HUDEP-2 (cell line): Measurements from ENCODE around the gene AMOTL2.

Source experiments
- DNase-seq, 76 experiments: peaks; one replicate each; lab custom pipeline; 2025; ENCODE audit not compliant: unreplicated experiment in 76 of 76; lab: John Stamatoyannopoulos, UW

Gene AMOTL2

DNA sequence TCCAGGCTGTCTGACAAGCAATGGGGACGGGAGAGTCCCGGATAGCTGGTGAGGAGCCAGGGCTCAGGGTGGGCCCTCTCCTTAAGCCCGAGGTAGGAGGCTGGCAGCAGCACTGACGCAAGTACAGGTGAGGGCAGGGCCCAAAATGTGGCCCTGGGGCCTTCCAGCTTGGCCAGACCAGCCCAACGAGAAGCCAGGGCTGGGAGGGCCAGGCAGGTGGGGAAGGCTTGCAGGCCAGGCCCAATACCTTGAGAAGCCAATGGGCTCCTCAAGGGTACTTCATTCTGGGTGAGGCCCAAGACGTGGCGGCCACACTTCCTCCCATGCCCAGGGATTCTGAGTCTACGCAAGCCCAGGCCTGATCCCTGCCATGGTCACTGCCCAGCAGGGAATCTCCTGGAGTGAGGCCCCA, 37.2 kb downstream of the AMOTL2 start:
- no peak for DNase-seq

DNA sequence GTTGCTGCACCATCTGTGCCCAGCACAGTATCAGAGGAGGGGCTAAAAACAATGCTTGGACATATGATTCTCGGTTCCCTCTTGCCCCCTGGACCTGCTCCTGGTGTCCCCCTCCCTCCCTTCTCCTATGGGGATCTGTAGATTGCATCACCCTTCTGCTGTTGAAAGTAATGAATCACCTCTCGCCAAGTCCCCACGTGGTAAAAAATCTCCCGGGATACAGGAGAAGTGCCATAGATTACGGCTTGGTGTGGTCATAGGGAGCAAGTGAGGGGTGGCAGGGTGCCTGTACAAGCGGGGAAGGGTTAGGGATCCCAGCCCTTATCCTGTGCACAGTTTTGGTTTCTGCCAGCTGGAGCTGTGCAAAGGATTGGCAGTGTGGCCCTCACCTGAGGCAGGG, 37.7 kb downstream of the AMOTL2 start:
- DNase-seq, result no peak

DNA sequence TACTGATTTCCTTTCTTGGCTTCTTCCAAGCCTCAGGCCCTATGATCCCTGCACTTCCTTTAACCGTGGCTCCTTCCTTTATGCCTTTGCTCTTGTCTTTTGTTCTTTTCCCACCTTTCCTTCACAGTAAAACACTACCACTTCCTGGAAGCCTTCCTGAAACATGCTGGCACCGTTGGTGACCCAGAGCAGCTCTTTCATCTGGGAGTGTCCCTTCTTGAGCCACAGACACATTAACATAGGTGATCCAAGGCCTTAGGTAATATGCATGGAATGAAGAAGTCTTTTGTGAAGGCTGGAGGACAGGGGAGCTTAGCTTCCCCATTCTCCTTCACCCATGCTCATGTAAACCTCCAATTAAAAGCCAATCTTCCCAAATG, 39.4 kb downstream of the AMOTL2 start:
- no peak for DNase-seq

DNA sequence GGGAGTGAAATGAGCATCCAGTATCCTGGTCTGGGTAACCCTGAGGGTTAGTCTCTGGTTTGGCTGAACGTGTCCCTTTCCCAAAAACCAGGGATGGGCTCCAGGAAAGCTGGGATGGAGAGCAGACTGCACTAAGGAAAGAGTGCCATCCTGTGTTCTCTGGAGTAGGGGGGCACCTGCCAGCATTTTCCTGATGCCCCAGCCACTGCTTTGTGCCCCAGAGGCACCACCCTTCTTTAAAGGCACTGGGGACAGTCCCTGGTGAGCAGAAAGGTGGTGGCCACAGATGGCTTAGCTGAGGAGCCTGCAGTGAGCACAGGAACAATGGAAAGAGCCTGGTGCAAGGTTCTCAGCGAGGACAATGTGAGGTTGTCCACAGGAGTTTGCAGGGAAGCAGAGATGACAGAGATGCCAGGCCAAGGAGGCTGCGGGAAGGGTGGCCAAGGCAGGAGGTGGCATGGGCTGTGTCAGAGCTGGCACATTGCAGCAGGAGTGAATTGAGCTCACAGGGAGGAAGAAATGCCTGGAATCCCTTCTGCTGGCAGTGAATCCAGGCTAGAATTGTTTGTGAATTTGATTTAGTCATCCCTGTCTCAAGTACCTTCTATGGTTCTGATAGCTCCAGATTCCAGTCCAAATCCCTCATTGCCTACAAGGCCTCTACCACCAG, 39.9 kb downstream of the AMOTL2 start:
- DNase-seq, result no peak

DNA sequence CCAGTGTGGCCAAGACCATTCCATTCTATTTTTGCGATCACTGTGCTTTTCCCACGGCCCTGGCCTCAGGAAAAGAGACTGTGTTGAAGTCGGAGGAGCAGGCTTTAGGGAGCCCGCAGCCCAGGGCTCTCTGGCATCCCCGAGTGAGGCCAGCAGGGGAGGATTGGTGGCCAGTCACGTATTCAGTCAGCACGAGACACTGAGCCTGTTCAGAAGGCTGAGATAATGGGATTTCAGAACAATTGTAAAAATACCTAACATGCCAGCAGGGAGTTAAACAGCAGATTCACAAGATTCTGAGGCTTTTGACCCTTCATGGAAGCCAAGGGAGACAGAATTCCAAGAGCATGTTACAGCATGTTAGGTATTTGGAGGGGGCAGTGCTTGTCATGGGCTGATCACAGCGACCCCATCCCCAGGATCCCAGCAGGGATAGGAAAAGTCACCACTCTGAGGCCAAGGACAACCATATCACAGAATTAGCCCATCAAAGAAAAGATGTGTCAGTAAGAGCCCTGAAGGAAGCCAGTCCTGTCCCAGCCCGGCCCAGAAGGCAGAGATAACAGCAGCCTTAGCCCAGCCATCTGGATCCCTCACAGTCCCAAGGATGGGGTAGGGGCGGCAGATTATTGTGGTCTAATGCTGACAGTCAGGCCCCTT, 40.6 kb downstream of the AMOTL2 start:
- DNase-seq, result no peak

DNA sequence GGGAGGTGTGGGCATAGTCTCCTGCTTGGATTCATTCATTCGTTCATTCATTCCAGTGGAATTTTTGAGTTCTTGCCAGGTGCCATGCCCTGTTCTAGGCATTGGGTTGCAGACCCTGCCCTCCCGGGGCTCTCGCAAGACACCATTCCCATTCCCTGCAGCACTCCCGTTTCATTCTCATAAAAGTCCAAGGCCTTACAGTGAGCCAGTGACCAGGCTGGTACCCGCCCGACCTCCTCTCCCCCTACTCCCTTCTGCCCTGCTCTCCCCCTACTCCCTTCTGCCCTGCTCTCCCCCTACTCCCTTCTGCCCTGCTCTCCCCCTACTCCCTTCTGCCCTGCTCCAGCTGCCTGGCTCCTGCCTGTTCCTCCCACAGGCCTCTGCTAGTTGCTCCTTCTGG, 41.9 kb downstream of the AMOTL2 start:
- DNase-seq, result no peak

DNA sequence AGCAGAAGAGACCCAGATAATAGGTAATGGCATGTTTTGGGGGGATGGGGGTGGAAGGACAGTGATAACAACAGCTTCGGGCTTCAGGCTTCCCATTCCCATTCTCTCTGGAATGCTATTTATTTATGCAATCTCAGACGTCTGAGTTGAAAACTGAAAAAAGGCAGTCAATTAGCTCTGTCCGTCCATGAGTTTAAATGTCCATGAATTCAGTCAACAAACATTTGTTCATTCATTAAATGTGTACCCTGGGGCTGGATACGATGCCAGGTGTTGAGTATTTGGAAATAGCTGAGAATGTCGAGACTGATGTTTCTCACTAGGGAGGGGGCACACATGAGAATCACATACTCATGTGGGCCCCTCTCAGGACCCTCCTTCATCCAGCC, 42.4 kb downstream of the AMOTL2 start:
- DNase-seq, result no peak

DNA sequence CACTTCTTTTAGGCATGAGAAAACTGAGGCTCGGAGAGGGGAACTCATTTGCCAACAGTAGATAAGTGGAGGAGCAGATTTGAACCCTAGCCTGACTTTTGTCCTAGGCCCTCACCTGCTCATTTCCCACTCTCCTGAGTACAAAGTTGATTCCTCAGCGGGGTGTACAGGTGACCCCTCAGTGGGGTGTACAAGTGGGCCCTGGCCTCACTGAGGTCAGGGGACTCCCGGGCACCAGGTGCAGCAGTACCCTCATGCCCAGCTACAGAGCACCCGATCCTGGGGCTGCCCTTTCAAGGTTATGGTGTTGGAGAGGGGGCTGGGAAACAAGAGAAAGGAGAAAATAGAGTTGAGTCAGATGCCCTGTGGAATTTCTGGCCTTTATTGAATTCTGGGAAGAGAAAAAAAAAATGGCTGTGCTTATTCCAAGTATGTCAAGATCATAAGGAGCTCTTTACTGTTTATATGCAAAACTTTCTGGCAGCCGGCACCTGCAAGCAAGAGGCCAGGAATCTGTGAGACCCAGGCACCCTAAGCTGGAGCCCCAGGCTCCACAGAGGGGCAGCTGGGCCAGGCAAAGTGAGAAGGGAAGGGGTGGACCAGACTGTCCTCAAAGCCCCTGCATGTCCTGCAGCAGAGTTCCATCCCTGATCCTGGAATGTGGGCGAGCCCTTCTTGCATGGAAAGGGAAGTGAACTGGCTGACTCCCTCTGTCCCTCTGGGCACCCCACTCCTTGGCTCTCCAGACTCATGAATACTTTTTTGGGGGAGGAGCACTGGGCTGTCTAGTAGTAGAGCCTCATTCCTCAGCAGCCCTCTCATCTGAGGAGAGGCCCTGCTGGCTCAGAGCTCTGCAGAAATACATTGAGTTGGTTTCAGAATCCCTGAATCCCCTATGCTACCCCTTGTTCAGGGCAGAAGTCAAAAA, 43.1 kb downstream of the AMOTL2 start:
- DNase-seq, result no peak

DNA sequence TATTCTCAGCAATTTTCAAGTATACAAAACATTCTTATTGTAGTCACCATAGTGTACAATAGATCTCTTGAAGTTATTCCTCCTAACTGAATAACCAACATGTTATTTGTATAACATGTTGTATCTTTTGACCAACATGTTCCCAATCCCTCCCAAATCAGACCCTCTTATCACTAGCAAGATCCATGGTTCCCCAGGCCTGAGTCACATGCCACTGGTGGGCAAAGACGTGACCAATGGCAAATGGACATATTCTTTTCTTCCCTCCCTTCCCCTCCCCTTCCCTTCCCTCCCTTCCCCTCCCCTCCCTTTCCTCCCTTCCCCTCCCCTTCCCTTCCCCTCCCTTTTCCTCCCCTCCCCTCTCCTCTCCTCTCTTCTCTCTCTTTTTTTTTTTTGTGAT, 45.4 kb downstream of the AMOTL2 start:
- DNase-seq, result no peak

DNA sequence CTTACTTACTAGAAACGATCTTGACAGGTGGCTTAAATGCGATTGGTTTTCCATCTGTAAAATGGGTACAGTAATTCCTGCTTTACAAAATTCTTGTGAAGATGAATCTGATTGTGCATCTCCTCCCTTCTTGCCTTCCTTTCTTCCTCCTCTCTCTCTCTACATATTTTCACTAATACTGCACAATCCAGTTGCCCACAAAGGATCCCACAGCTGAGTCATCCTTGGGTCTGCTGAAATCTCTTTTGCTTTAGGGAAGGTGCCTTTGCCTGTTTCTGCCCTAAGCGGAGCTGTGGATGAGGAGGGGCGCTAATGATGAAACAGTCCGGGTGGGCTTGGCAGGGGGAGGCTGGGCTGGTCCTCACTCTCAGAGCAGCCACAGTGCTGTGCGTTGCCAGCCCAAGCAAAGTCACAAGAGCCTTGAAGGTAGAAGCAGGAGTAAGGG, 46.1 kb downstream of the AMOTL2 start:
- DNase-seq, result no peak

DNA sequence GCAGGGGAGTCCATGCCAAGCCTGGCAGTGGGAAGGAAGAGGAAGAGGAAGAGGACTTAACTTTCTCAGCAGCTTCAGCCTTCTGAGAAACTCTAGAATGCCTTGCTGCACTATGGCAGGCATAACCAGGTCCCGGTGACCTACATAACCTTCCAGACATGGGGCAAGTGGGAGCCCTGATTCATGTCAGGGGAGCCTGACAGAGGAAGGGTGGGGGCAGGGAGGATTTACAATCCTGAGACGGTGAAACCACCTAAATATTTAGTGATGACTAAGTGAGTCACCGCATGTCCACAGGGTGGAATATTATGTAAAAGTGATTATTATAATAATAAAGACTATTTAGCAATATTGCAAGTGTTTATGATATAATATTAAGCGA, 46.7 kb downstream of the AMOTL2 start:
- no peak for DNase-seq

DNA sequence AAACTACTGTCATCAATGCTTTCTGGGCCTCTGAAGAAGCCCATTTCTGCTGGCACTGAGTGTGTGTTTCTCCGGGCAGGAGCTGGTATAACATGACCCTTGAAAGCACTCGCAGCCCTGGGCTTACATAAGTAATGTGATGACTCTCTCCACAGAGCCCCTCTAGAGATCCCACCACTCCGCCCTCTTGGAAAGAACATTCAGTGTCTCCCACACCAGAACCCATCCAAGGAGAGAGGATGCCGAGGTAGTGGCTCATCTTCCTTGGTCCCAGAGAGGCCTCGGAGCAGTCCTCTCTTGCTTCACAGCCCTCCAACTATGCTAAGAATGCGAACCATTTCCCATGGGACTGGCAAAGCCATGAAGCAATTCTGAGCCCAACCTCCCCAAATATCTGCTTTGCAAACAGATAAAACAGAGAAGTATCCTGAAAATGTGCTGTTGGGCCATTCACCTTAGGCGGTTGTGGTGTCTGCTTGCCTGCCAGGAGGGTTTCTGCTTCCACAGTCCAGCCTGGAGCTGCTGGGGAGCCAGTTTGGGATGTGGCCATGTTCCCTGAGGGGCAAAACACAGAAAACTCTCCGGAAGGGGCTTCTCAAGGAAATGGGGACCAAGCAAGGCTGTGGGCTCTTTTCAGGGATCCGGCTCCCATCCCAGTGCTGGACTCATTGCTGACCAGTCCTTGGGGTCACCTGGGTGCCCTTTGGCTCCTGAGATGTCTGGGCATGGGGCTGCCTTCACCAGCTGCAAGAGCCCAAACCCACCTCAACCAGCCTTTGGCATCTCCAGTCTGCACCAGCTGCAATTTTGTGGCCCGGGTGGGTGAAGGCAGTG, 47.3 kb downstream of the AMOTL2 start:
- DNase-seq, result no peak

DNA sequence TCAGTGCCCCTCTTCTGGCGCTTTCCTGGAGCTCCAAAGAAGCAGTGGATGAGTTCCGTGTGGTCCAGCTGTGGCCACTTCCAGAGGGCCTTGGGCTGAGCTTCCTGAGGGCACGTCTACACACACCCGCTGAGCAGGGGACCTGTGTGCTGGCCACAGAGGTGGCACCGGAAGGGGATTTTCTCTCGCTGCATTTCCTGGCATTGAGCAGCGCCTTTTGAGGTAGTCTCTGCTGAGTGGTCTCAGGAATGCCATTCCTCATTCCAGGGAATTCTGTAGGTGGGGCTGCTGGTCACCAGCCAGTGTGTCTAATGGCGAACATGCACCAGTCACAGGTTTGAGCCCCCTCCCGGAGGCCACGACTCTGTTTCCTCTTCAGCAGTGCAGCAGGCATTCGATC, 48.1 kb downstream of the AMOTL2 start:
- DNase-seq, result no peak

DNA sequence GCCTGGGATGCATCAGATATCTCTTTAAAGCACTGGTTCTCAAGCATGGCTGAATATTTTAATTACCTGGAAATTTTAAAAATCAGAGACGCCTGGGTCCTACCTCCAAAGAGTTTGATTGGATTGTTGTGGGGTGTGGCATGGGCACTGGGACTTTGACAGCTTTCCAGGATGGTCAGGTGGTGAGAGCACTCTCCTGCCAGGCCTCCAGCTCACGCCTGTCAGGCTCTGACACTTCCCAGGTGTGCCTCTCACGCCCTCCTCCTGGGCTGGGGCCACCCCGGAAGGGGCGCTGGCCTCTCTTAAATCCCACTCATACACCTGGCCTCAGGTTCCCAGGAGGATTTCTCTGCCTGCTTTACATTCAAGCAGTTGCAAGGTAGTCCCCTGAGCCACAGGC, 48.5 kb downstream of the AMOTL2 start:
- no peak for DNase-seq

DNA sequence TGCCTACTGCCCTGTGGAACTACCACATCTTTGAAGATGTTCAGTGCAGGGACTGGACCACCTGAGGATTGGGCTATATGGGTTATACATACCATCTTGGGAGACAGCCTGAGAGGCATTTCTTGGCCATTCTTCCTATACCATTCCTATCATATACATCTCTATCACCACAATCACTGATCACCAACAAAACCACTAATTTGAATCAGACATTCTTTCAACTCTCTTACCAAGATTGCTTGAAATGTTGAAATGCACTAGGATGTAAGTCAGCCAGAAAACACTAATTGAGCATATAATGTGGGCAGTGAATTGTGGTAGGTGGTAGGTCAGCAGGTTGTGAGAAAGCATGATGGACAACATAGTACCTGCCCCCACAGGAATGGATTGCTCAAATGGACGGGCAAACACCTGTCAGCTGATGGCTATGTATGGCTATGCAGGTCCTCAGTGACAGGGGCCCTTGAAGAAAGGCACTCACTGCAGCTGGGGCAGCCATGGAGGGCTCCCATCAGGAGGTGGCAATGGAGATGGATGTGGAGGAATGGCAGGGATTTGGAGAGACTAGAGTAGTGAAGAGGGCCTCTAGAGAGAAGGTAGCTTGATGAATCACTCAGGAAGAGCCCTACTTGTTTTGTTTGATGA, 49.1 kb downstream of the AMOTL2 start:
- no peak for DNase-seq

DNA sequence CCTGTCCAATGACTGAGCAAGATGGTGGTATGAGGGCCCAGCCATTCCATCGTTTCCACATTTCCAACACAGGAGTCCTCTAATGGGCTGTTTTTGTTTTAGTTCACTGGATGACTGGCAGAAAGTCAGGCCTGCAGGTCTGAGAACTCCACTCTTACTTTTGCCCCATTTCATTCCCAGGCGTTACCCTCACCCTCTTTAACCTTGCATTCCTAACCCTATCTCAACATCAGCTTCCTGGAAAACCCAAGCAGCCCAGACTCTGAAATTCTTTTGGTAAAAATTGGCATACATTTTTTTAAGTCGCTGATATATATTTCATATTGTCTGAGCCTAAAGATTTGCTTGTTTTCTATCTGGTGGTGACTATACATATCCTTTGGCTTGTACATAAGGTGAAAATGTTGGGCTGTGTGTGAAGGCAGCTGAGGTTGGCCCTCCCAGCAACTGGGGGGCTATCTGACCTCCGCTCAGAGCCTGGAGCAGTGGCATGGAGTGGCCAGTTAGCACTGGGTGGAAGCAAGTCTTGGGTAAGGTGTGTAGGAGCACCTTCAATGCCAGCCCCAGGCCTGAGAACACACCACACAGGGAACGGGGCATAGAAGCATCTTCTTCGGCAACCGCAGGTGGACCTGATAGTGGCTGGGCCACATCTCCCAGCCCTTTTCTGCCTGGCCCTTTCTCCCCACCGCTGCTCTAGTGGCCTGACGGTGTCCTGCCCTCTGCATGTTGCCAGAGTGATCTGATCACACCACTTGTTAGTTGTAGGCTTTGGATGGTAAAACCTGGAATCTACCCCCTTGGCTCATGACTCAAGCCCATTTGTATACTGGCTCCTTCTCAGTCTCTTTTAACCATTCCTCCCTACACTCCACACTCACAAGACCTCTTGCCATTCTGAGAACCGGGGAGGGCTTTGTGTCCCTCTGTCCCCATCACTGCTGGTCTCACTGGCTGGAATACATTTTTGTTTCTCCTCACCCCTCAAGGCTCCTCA, 50.0 kb downstream of the AMOTL2 start:
- DNase-seq, result no peak

DNA sequence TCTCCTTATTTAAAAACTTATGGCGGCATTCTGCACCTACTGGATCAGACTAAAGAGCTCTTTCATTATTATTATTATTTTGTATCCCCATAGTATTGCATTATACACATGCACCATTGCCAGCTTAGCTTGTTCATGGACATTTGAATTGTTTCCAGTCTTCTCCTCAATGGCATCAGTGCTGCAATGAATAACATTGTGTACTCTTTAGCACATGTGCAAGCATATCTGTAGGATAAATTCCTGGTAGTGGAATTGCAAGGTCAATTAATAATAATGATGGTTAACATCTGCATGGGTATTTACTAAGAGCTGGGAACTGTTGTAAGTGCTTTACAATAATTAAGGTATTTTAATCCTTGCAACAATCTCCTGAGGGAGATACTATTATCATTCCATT, 52.0 kb downstream of the AMOTL2 start:
- no peak for DNase-seq

DNA sequence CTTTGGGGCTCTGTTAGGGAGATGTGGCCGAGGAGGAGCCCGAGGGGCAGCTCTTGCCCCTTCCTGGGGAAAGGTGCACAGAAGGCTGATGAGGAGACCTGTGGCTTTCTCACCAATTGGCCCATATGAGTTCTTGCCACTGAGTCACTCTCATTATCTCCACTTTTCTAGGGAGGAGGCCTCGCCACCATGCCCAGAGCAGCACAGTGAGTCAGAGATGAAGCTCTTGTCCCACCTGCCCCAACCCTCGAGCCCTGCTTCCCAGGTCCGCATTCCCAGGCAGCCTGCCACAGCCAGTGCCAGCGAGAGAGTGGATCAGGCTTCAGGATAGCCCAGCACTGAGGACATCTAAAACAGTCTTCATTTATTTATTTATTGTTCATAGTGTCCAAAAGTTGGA, 53.5 kb downstream of the AMOTL2 start:
- DNase-seq, result no peak

DNA sequence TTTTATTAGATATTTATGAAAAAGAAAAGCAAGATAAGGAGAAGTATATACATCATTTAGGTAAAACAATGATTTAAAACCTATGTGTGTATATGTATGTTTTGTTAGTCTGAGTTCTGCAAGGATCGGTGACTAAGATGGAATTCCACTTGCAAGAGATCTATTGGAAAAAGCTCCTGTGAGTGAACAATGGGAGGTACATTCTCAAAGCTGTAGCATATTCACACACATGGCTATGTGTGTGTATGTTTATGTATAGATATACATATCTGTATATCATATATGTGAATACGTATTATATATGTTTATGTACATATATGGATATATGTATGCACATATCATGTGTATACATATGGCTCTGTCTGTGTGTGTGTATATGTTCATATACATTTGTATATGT, 54.3 kb downstream of the AMOTL2 start:
- no peak for DNase-seq
